Esophagus (tissue), 2 donors: ENCODE results near the gene AGAP1. TPM values are rescaled to one million over a fixed set of nuclear protein-coding genes. Genes with fewer than 3 reads are reported as not detected.
A peak's percentile ranks its signal among the peaks of the same experiment; 100 is the strongest.

Experiments
- H3K27ac ChIP-seq, 2 donors: one replicate each; pipeline ENCODE4 v1.5.1; 2013; ENCODE audit warnings: low read depth in 2 of 2, mild to moderate bottlenecking in 2 of 2, inconsistent platforms in 1 of 2, low read length in 1 of 2, moderate library complexity in 1 of 2
- H3K27me3 ChIP-seq, 2 donors: one replicate each; pipeline ENCODE4 v1.6.1; 2013; ENCODE audit warnings: low read length in 2 of 2, control low read depth in 1 of 2, mild to moderate bottlenecking in 1 of 2; ENCODE audit not compliant: insufficient read depth in 2 of 2, control insufficient read depth in 1 of 2
- H3K36me3 ChIP-seq, 2 donors: one replicate each; pipeline ENCODE4 v1.6.1; 2013; ENCODE audit warnings: low read length in 1 of 2; ENCODE audit not compliant: control insufficient read depth in 2 of 2, insufficient read depth in 2 of 2
- H3K4me1 ChIP-seq, 2 donors: one replicate each; pipeline ENCODE4 v1.6.1; 2013; ENCODE audit warnings: low read length in 1 of 2; ENCODE audit not compliant: control insufficient read depth in 2 of 2, insufficient read depth in 2 of 2
- H3K4me3 ChIP-seq, 2 donors: one replicate each; pipeline ENCODE4 v1.5.1; 2013; ENCODE audit warnings: low read length in 2 of 2, mild to moderate bottlenecking in 2 of 2, low read depth in 1 of 2, moderate library complexity in 1 of 2
- H3K9me3 ChIP-seq, 2 donors: one replicate each; pipeline ENCODE4 v1.6.1; 2013; ENCODE audit warnings: mild to moderate bottlenecking in 2 of 2, low read depth in 1 of 2, low read length in 1 of 2, moderate library complexity in 1 of 2; ENCODE audit not compliant: control insufficient read depth in 2 of 2, insufficient read depth in 1 of 2
- WGBS, 2 donors: extraction: QIAGEN DNeasy Blood & Tissue Kit; methylation state at CpG; one replicate each; pipeline ENCODE4 v1.1.7; 2013; 5-methylcytosine and 5-hydroxymethylcytosine counted together
- polyA plus RNA-seq, 2 donors: library from polyadenylated mRNA; stranded (reverse); fragments of 200-250 nt; gene quantifications; one replicate each; pipeline ENCODE4 v1.2.3, GENCODE V29; 2013
- donor health status: healthy with polysubstance abuse.
- donor health status: Bipolar disorder and iron deficiency.

Gene AGAP1
- polyA plus RNA-seq, 2 donors, result 4.9 TPM

DNA sequence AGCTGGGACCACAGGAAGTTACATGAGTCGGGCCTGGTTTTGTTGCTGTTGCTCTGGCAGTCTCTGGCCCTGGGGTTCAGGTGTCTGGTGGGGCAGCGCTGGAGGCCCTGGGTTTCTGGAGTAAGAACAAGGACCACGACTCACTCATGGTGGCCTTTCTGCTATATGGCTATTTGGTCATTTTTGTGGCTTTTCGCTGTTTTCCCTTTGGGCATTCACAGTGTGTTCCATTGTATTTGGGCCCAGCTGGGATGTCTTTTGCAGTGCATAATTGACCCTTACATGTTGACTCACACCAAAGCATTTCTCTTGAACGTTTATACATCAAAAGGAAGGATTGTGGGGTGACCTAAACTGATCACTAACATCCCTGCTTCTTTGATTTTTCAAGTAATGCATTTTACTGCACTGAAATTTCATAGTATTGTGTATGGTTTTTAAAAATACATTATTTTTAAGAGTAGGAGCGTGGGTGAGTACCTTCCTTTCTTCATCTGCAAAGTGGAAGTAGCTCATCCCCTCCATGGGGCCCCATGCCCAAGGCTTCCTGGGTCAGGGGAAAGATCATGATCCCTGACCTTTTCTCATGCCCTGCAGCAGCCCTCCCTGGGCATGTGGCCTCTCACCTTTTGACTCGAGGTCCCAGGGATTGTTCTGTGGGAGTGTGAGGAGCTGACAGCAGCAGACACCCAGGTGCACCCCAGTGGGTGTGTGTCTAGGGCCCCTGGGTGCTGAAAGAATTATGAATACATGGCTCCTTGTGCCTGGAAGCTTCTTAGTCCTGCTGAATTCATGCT lies 225.5 kb downstream of the AGAP1 start:
- H3K36me3 ChIP-seq, result peaks cover 2 to 7% of the 10 kb centered on the region in 2 donors
- H3K4me3 ChIP-seq, result no peak overlapping the region
- H3K27me3 ChIP-seq, result no peaks in the 10 kb centered on the region
- H3K4me1 ChIP-seq, result peaks cover 0 to 3% of the 10 kb centered on the region in 2 donors
- 77 to 80% methylated on average over 7 of the region's 7 CpGs for WGBS, 2 donors
- H3K9me3 ChIP-seq, result no peaks in the 10 kb centered on the region
- H3K27ac ChIP-seq, result no peak overlapping the region

DNA sequence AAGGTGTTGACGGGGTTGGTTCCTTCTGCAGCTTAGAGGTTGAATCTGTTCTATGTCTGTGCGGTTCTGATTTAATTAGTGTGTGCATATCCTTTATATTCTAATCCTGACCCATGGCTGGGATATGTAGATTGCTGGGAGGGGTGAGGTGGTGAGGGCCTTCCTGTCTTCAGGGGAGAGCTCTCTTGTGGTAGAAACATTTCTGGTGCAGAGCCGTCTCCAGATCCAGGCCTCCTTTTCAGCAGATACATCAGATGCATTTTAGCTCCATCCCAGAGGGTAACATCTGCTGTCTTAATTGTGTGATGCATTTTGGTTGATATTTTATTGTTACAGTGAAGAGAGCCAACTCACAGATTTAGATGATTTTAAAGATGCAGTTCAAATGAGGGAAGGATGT lies 227.8 kb downstream of the AGAP1 start:
- Histone ChIP-seq H3K4me3 (no peak overlapping the region), H3K27me3 (no peaks in the 10 kb centered on the region), H3K36me3 (peaks cover 2 to 7% of the 10 kb centered on the region in 2 donors), H3K27ac (no peak overlapping the region), H3K4me1 (peaks cover 0 to 2% of the 10 kb centered on the region in 2 donors), H3K9me3 (no peaks in the 10 kb centered on the region)
- WGBS, 2 donors, result 94 to 97% methylated on average over 3 of the region's 3 CpGs

DNA sequence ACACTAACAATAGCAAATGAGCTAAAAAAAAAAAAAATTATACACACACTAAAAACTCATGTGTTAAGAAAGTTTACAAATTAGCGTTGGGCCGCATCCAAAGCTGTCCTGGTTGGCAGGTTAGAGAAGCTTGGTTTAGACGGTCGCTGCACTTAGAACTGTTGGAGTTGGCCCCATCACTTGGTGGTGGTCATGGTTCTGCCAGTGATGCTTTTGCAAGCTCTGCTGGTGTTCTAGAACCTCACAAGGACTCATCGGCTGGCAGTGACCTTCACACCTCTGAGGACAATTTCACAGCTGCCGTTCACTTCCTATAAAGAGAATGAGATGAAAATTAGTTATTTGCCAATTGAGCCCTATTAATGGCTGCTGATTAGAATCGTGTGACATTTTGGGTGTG lies 229.0 kb downstream of the AGAP1 start:
- Histone ChIP-seq H3K9me3 (no peaks in the 10 kb centered on the region), H3K27me3 (no peaks in the 10 kb centered on the region), H3K4me3 (no peak overlapping the region), H3K4me1 (peaks cover 0 to 2% of the 10 kb centered on the region in 2 donors), H3K27ac (no peak overlapping the region), H3K36me3 (peaks cover 2 to 7% of the 10 kb centered on the region in 2 donors)
- 93% methylated on average over 7 of the region's 7 CpGs for WGBS, 2 donors

DNA sequence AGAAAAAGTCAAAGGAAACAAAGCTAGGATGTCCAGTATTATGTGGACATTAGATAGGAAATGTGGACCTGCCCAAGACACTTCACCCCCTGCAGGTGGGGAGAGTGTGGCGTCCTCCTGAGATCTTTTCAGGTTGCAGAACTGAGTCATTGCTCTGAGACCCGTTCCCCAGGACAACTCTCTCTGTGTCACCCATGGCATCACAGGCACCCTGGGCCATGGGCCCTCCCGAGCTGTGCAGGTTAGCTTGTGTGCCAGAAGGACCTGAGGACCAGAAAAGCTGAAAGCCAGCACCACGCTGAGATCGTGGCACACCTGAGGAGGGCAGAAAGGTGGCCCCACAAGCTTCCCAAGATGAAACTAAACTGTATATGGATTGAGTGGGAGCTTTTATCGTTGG lies 229.5 kb downstream of the AGAP1 start:
- no peak overlapping the region for H3K4me3 ChIP-seq
- H3K4me1 ChIP-seq, result peaks cover 0 to 2% of the 10 kb centered on the region in 2 donors
- no peaks in the 10 kb centered on the region for H3K9me3 ChIP-seq
- 92 to 95% methylated on average over 6 of the region's 6 CpGs for WGBS, 2 donors
- H3K36me3 ChIP-seq, result peaks cover 2 to 7% of the 10 kb centered on the region in 2 donors
- no peak overlapping the region for H3K27ac ChIP-seq
- no peaks in the 10 kb centered on the region for H3K27me3 ChIP-seq

DNA sequence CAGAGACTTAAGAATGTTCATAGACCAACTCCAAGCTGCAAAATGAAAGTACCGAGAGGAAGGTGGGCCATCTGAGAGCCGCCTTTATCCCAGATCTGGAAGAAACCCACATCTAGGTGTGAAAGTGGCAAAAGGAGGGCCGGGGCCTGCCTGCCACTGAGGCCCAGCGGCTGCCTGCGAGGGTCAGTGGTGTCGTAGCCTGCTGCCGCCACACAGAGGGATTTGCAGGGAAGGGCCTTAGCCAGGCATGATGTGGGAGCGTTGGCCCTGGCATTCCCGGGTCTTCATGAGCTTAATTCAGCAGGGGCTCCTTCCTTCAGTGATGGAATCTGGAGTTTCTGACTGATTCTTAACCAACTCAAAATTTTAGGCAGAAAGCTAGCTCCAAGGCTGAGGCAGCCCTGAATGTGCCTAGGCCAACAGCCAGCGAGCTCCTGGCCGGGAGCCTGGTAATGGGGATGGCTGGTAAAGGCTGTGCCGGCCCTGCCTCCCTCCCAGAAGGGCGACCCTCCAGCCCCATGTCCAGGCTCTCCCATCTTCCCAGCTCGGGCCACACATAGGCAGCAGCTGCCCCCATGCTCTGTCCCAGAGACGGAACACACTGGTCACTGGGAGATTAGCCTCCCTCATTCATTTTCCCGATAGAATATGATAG lies 230.1 kb downstream of the AGAP1 start:
- H3K27me3 ChIP-seq, result no peaks in the 10 kb centered on the region
- no peaks in the 10 kb centered on the region for H3K9me3 ChIP-seq
- H3K4me1 ChIP-seq, result peaks cover 0 to 2% of the 10 kb centered on the region in 2 donors
- H3K36me3 ChIP-seq, result peaks cover 2 to 7% of the 10 kb centered on the region in 2 donors
- 89 to 90% methylated on average over 16 of the region's 16 CpGs for WGBS, 2 donors
- no peak overlapping the region for H3K4me3 ChIP-seq
- no peak overlapping the region for H3K27ac ChIP-seq

DNA sequence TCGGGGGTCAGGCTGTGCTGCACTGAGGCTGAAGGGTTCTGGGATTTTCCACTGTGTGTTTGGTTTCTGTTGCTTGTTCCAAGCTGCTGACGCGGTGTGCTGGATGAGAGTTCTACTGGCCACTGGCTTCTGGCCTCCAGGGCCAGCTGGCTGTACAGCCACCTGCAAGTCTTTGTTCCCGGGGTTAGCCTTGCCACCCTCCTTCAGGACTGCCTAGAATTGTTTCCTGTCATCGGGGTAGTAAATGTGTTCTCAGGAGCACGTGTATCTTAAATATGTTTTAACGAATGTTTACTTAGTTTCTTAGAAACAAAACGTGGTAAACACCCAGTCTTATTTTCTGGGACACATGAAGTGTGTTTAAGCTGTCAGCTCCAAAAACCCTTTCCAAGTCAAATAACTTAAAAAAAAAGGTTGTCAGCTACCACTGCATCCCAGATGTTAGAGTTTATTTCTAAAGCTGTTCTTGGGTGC lies 231.2 kb downstream of the AGAP1 start:
- WGBS, 2 donors, result 48 to 50% methylated on average over 8 of the region's 8 CpGs

DNA sequence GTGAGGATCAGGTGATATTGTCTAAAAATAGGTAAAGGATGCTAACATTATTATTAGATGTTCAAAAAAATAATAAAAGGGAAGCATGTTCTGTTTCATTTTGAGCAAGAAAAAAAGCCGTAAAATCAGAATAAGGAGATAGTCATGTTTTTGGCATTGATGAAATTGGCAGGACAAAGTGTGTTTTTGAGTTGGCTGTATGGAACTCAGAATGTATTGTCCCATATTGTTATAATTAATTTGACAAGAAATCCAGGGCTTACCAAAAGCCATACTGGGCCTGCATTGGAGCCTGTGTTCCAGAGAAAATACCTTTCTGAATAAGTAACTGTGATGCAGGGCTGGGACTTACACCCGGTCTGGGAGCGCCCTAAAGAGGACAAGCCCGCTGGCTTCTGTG lies 232.0 kb downstream of the AGAP1 start:
- Histone ChIP-seq H3K4me1 (peaks cover 0 to 2% of the 10 kb centered on the region in 2 donors), H3K4me3 (no peak overlapping the region), H3K9me3 (no peaks in the 10 kb centered on the region), H3K36me3 (no peaks in the 10 kb centered on the region), H3K27me3 (no peaks in the 10 kb centered on the region), H3K27ac (no peak overlapping the region)
- 87 to 92% methylated on average over 4 of the region's 4 CpGs for WGBS, 2 donors

More for the DNA sequence above, 231.2 kb downstream of the AGAP1 start:
- peak overlapping the region in 1 of 2 donors; percentile 4 for H3K27ac ChIP-seq
- no peaks in the 10 kb centered on the region for H3K27me3 ChIP-seq
- peaks cover 2 to 3% of the 10 kb centered on the region in 2 donors for H3K36me3 ChIP-seq
- peaks cover 0 to 2% of the 10 kb centered on the region in 2 donors for H3K4me1 ChIP-seq
- H3K9me3 ChIP-seq, result no peaks in the 10 kb centered on the region
- no peak overlapping the region for H3K4me3 ChIP-seq

DNA sequence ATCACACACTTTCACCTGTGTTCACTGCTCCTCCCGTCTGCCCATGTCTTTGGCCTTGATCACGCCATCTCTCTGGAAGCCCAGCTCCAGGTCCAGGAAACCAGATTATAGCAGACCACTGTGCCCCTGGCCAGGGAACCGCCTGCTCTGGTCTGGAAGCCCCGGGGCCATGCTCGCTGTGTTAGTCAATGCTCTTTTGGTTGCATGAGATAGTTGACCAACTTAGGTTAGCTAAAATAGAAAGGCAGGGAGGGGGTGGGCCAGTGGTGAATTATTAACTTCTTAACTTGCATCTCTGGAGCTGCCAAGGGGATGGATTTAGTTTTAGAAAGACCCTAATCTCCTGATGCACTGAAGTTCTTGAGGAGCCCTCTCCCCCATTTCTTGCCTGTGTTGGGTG lies 232.7 kb downstream of the AGAP1 start:
- no peaks in the 10 kb centered on the region for H3K9me3 ChIP-seq
- no peak overlapping the region for H3K4me3 ChIP-seq
- no peaks in the 10 kb centered on the region for H3K27me3 ChIP-seq
- WGBS, 2 donors, result 91 to 93% methylated on average over 5 of the region's 5 CpGs
- peaks cover 0 to 2% of the 10 kb centered on the region in 2 donors for H3K4me1 ChIP-seq
- H3K27ac ChIP-seq, result no peak overlapping the region
- no peaks in the 10 kb centered on the region for H3K36me3 ChIP-seq

DNA sequence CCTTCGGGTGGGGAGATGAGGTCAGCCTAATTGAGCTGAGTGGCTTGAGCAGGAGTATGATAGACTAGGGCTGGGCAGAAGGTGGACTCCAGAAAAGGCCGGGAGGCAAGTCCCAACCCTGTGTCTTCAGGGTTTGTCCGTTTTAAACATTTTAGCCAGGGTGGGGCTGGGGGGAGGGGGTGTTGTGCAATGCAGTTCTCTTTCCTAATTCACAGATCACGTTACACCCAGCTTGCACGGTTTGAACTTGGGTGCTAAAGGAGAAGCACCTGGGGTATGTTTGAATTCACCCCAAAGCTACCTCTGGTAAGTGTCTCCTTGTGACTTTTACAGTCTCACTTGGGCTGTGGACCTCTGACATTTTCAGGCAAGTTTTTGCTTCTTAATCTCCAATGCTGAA lies 233.3 kb downstream of the AGAP1 start:
- H3K27ac ChIP-seq, result no peak overlapping the region
- peaks cover 0 to 2% of the 10 kb centered on the region in 2 donors for H3K4me1 ChIP-seq
- no peaks in the 10 kb centered on the region for H3K27me3 ChIP-seq
- H3K9me3 ChIP-seq, result no peaks in the 10 kb centered on the region
- WGBS, 2 donors, result 72 to 78% methylated on average over 5 of the region's 5 CpGs
- no peaks in the 10 kb centered on the region for H3K36me3 ChIP-seq
- no peak overlapping the region for H3K4me3 ChIP-seq
